DOHH2 (cell line): ENCODE results near the gene APOL2.

Source experiments
- EZH2phosphoT487 ChIP-seq: fragments of 200-600 bp; sonication (generic); IDR thresholded peaks from 2 replicates; pipeline ENCODE4 v1.6.1; 2017; ENCODE audit warnings: borderline replicate concordance, mild to moderate bottlenecking, antibody characterized with exemption, low read length, moderate library complexity, mixed read lengths
- TF ChIP-seq, protein P1 (sequence below): fragments of 200-600 bp; sonication (generic); IDR thresholded peaks from one replicate; pipeline ENCODE4 v1.5.1; 2014; ENCODE audit warnings: antibody characterized with exemption, mild to moderate bottlenecking, low read depth, low read length; ENCODE audit not compliant: poor library complexity, severe bottlenecking

DNA sequence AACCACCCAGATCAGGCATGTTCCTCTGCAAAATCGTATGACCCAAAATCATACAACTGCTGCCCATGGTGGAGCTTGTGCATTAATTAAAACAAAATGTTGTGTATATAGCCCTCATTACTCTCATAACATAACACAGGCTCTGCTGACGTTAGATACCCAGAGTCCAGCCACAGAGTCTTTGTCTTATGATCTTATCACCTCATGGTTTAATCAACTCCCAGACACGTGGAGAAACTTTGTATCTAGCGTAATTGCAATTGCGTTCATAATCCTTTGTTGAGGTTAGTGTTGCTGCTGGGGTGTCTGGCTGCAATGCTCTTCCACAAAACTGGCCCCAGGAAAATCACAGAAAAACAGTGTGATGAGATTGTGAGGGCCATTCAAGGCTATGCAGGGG is 8.6 kb upstream of the APOL2 start:
- TF ChIP-seq, protein P1, sequence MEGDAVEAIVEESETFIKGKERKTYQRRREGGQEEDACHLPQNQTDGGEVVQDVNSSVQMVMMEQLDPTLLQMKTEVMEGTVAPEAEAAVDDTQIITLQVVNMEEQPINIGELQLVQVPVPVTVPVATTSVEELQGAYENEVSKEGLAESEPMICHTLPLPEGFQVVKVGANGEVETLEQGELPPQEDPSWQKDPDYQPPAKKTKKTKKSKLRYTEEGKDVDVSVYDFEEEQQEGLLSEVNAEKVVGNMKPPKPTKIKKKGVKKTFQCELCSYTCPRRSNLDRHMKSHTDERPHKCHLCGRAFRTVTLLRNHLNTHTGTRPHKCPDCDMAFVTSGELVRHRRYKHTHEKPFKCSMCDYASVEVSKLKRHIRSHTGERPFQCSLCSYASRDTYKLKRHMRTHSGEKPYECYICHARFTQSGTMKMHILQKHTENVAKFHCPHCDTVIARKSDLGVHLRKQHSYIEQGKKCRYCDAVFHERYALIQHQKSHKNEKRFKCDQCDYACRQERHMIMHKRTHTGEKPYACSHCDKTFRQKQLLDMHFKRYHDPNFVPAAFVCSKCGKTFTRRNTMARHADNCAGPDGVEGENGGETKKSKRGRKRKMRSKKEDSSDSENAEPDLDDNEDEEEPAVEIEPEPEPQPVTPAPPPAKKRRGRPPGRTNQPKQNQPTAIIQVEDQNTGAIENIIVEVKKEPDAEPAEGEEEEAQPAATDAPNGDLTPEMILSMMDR, result no peak
- TF ChIP-seq EZH2phosphoT487, result no peak
